K562 (cell line): ENCODE measurements around the gene ANTKMT. TPM values are rescaled to one million over a fixed set of nuclear protein-coding genes. Genes with fewer than 3 reads are reported as not detected.

Experiments used
- ATF7 ChIP-seq: fragments of 450-650 bp; IDR thresholded peaks from 2 replicates; pipeline ENCODE4 v1.7.1; 2014; ENCODE audit warnings: mild to moderate bottlenecking, moderate library complexity
- BDP1 ChIP-seq: IDR thresholded peaks from 3 replicates; pipeline ENCODE4 v1.6.1; 2011; ENCODE audit not compliant: insufficient read length, insufficient read depth
- CC2D1A ChIP-seq: fragments of 450-650 bp; IDR thresholded peaks from 2 replicates; pipeline ENCODE4 v1.6.1; 2017; ENCODE audit warnings: mild to moderate bottlenecking
- DLX4 ChIP-seq: fragments of 250-450 bp; sonication (Bioruptor Pico); IDR thresholded peaks from 2 replicates; pipeline ENCODE4 v1.6.1; 2021; ENCODE audit warnings: mild to moderate bottlenecking
- ELF4 ChIP-seq: fragments of 450-650 bp; formaldehyde crosslinking; IDR thresholded peaks from 2 replicates; pipeline ENCODE4 v1.4.0; 2022; ENCODE audit warnings: missing genetic modification characterization
- ETV1 ChIP-seq: fragments of 450-650 bp; conservative IDR thresholded peaks from 2 replicates; pipeline ENCODE4 v1.6.1; 2016; ENCODE audit warnings: missing genetic modification characterization, control low read depth, low read depth, missing compliant biosample characterization
- GTF2A2 ChIP-seq: IDR thresholded peaks from 2 replicates; pipeline ENCODE4 v1.6.1; 2016; ENCODE audit warnings: mild to moderate bottlenecking, missing genetic modification characterization, missing compliant biosample characterization
- GTF2E2 ChIP-seq: fragments of 200-800 bp; sonication (Bioruptor generic); IDR thresholded peaks from 2 replicates; pipeline ENCODE4 v1.6.1; 2016; ENCODE audit warnings: missing genetic modification characterization, missing compliant biosample characterization
- HDAC1 ChIP-seq, 2 experiments: fragments of 450-650 bp; IDR thresholded peaks; 2 replicates each; pipeline ENCODE4 v1.6.1; 2016 to 2017; ENCODE audit warnings: inconsistent platforms in 1 of 2, mild to moderate bottlenecking in 1 of 2, moderate library complexity in 1 of 2
- HDAC8 ChIP-seq: fragments of 450-650 bp; IDR thresholded peaks from 2 replicates; pipeline ENCODE4 v1.6.1; 2016; ENCODE audit warnings: mild to moderate bottlenecking, missing genetic modification characterization, moderate library complexity, missing compliant biosample characterization
- HIVEP1 ChIP-seq: fragments of 250-450 bp; sonication (Bioruptor Pico); IDR thresholded peaks from 2 replicates; pipeline ENCODE4 v1.4.0; 2020; ENCODE audit warnings: mild to moderate bottlenecking
- HMBOX1 ChIP-seq: sonication (generic); IDR thresholded peaks from 2 replicates; pipeline ENCODE4 v1.6.1; 2016
- JUN ChIP-seq, 2 experiments: sonication (generic) in 1 of 2; formaldehyde crosslinking in 1 of 2; IDR thresholded peaks; 2 replicates each; pipeline versions ENCODE4 v1.6.1 to v1.8.0; 2012 to 2022; ENCODE audit warnings: borderline replicate concordance in 2 of 2, mild to moderate bottlenecking in 2 of 2, improper control_type of control experiment in 1 of 2, low read depth in 1 of 2, low read length in 1 of 2, missing genetic modification reagents in 1 of 2
- KDM4B ChIP-seq, 2 experiments: fragments of 450-650 bp in 1 of 2; sonication (generic) in 1 of 2; IDR thresholded peaks; 2 replicates each; pipeline ENCODE4 v1.6.1; 2016 to 2017; ENCODE audit warnings: borderline replicate concordance in 2 of 2, antibody characterized with exemption in 1 of 2, low read depth in 1 of 2, mild to moderate bottlenecking in 1 of 2
- NR1H2 ChIP-seq: sonication (generic); formaldehyde crosslinking; IDR thresholded peaks from 2 replicates; pipeline ENCODE4 v1.4.0; 2020; ENCODE audit warnings: mild to moderate bottlenecking, missing genetic modification reagents
- NR2F6 ChIP-seq: fragments of 450-650 bp; formaldehyde crosslinking; IDR thresholded peaks from 2 replicates; pipeline ENCODE4 v1.4.0; 2020; ENCODE audit warnings: mild to moderate bottlenecking
- PHF20 ChIP-seq: fragments of 450-650 bp; IDR thresholded peaks from 2 replicates; pipeline ENCODE4 v1.6.1; 2018; ENCODE audit not compliant: partially characterized antibody
- POLR3G ChIP-seq: IDR thresholded peaks from 2 replicates; pipeline ENCODE4 v1.6.1; 2011; ENCODE audit not compliant: insufficient read length, insufficient replicate concordance; ENCODE audit errors: extremely low read depth
- SAP30 ChIP-seq: fragments of 200-600 bp; sonication (generic); IDR thresholded peaks from 2 replicates; pipeline ENCODE4 v1.6.1; 2012; ENCODE audit warnings: borderline replicate concordance, low read depth, mild to moderate bottlenecking, moderate library complexity, low read length, control low read depth, inconsistent platforms; ENCODE audit not compliant: insufficient read depth, poor library complexity, severe bottlenecking
- SMAD3 ChIP-seq: fragments of 450-650 bp; formaldehyde crosslinking; conservative IDR thresholded peaks from 2 replicates; pipeline ENCODE4 v1.4.0; 2020; ENCODE audit warnings: mild to moderate bottlenecking
- SREBF2 ChIP-seq: sonication (generic); formaldehyde crosslinking; IDR thresholded peaks from 2 replicates; pipeline ENCODE4 v1.4.0; 2020; ENCODE audit warnings: mild to moderate bottlenecking, missing genetic modification reagents
- ZFP30 ChIP-seq: fragments of 250-450 bp; sonication (Bioruptor Pico); IDR thresholded peaks from 2 replicates; pipeline ENCODE4 v1.8.0; 2022; ENCODE audit warnings: moderate library complexity, mild to moderate bottlenecking, inconsistent platforms, borderline replicate concordance
- ZKSCAN8 ChIP-seq: fragments of 200-800 bp; sonication (Bioruptor generic); IDR thresholded peaks from 2 replicates; pipeline ENCODE4 v1.6.1; 2016; ENCODE audit warnings: missing genetic modification characterization, missing compliant biosample characterization
- ZNF133 ChIP-seq: fragments of 250-450 bp; sonication (Bioruptor Pico); IDR thresholded peaks from 2 replicates; pipeline ENCODE4 v1.4.0; 2020; ENCODE audit warnings: mild to moderate bottlenecking
- ZNF146 ChIP-seq: IDR thresholded peaks from one replicate; pipeline ENCODE4 v1.6.1; 2018; ENCODE audit warnings: missing compliant biosample characterization; ENCODE audit not compliant: unreplicated experiment
- ZNF263 ChIP-seq: sonication (generic); formaldehyde crosslinking; IDR thresholded peaks from 2 replicates; pipeline ENCODE4 v1.8.0; 2022; ENCODE audit warnings: mild to moderate bottlenecking, missing genetic modification reagents, borderline replicate concordance
- ZNF324 ChIP-seq: fragments of 250-450 bp; sonication (Bioruptor Pico); IDR thresholded peaks from 2 replicates; pipeline ENCODE4 v1.4.0; 2020; ENCODE audit warnings: mild to moderate bottlenecking
- ZNF431 ChIP-seq: sonication (generic); formaldehyde crosslinking; IDR thresholded peaks from 2 replicates; pipeline ENCODE4 v1.8.0; 2022; ENCODE audit warnings: mild to moderate bottlenecking, missing genetic modification reagents
- ZNF668 ChIP-seq: fragments of 250-450 bp; sonication (Bioruptor Pico); IDR thresholded peaks from 2 replicates; pipeline ENCODE4 v1.8.0; 2022; ENCODE audit warnings: mild to moderate bottlenecking, inconsistent platforms
- ZNF75A ChIP-seq: fragments of 450-650 bp; formaldehyde crosslinking; IDR thresholded peaks from 2 replicates; pipeline ENCODE4 v1.4.0; 2020; ENCODE audit warnings: mild to moderate bottlenecking
- polyA plus RNA-seq, 8 experiments: library from polyadenylated mRNA; depleted of rRNA in 4 of 8; stranded (reverse) in 5 of 8; unstranded in 3 of 8; fragments of >200 nt; fragmentation: Nextera tagmentation in 2 of 8; fragmentation: Illumina TruSeq in 1 of 8; extraction: Ambion mirVana in 2 of 8; extraction: Trizol in 1 of 8; gene quantifications; 2 replicates each; pipeline versions ENCODE4 v1.2.1 to v1.2.3, GENCODE V29; 2011 to 2014; ENCODE audit warnings: inconsistent platforms in 1 of 8, missing spikeins in 1 of 8
- total RNA-seq, 7 experiments: library from RNA; depleted of rRNA in 6 of 7; stranded (reverse); fragments of >200 nt in 6 of 7; fragmentation: Illumina TruSeq in 2 of 7; extraction: Trizol in 2 of 7; gene quantifications; 2 replicates each; pipeline versions ENCODE4 v1.2.1 to v1.2.3, GENCODE V29; 2011 to 2021; ENCODE audit warnings: low replicate concordance in 1 of 7

Gene ANTKMT
- total and polyA plus RNA-seq, 9 of the 15 experiments (the other 6 are each of a cell fraction or from before 2014, with no cell fraction given) = 0.58 to 217 (median 19.1) TPM

GRCh38 chr16:740764-741505 is 20.0 kb downstream of the ANTKMT start, which contains the start of gene CIAO3 (continued):
- TF ChIP-seq HMBOX1 = no peak
- TF ChIP-seq ATF7 = peak; percentile 98
- no peak for TF ChIP-seq ZNF324 (CRISPR knock-in tag)
- no peak for TF ChIP-seq NR2F6
- no peak for TF ChIP-seq HIVEP1 (CRISPR knock-in tag)
- TF ChIP-seq PHF20 = peak; percentile 85
- TF ChIP-seq HDAC1 (IDR thresholded peaks at IDR 0.05) = peak in 1 of 2 experiments; percentile 28; a peak in 1 of 4 replicates
- no peak for TF ChIP-seq SREBF2
- TF ChIP-seq ZNF146 (CRISPR knock-in tag) = no peak
- TF ChIP-seq GTF2E2 (tag) = 0 out of 2 replicates have a peak, but pooled peaks have one; percentile 34
- 0 out of 2 replicates have a peak, but pooled peaks have one; percentile 6 for TF ChIP-seq ELF4 (CRISPR knock-in tag)
- no peak for TF ChIP-seq ZNF133
- no peak for TF ChIP-seq GTF2A2 (tag)
- TF ChIP-seq DLX4 (CRISPR knock-in tag) = no peak
- no peak for TF ChIP-seq ZNF668
- no peak for TF ChIP-seq BDP1
- peak; percentile 63 for TF ChIP-seq SAP30
- TF ChIP-seq KDM4B (IDR thresholded peaks at IDR 0.05; ENCODE audit: borderline replicate concordance in 2 of 2, low read depth in 1 of 2) = no peak
- TF ChIP-seq JUN (IDR thresholded peaks at IDR 0.05; ENCODE audit: borderline replicate concordance, low read depth, low read length) = peak; percentile 90
- TF ChIP-seq JUN (CRISPR knock-in tag; IDR thresholded peaks at IDR 0.05; ENCODE audit: borderline replicate concordance) = peak; percentile 95; the same call in 1 of the 2 replicates
- no peak for TF ChIP-seq ZNF263 (CRISPR knock-in tag)
- no peak for TF ChIP-seq POLR3G
- TF ChIP-seq ZNF431 = no peak
- no peak for TF ChIP-seq NR1H2 (CRISPR knock-in tag)
- no peak for TF ChIP-seq SMAD3 (CRISPR knock-in tag)
- no peak for TF ChIP-seq ZNF75A (CRISPR knock-in tag)
- TF ChIP-seq HDAC8 (tag) = no peak
- TF ChIP-seq CC2D1A = no peak
- TF ChIP-seq ZKSCAN8 (CRISPR knock-in tag) = no peak
- 0 out of 2 replicates have a peak, but pooled peaks have one; percentile 13 for TF ChIP-seq ETV1
- no peak for TF ChIP-seq ZFP30
